GM23248 (cell line): ENCODE measurements around the gene ZBTB12.

Source experiments
- EZH2 ChIP-seq: fragments of 200-600 bp; sonication (generic); IDR thresholded peaks from 2 replicates; pipeline ENCODE4 v1.6.1; 2018; ENCODE audit warnings: antibody characterized with exemption, mild to moderate bottlenecking; ENCODE audit not compliant: insufficient read depth, poor library complexity, severe bottlenecking
- EZH2phosphoT487 ChIP-seq: fragments of 200-600 bp; sonication (generic); IDR thresholded peaks from 2 replicates; pipeline ENCODE4 v1.6.1; 2018; ENCODE audit warnings: antibody characterized with exemption, moderate library complexity, mild to moderate bottlenecking, low read depth; ENCODE audit not compliant: insufficient read depth

DNA sequence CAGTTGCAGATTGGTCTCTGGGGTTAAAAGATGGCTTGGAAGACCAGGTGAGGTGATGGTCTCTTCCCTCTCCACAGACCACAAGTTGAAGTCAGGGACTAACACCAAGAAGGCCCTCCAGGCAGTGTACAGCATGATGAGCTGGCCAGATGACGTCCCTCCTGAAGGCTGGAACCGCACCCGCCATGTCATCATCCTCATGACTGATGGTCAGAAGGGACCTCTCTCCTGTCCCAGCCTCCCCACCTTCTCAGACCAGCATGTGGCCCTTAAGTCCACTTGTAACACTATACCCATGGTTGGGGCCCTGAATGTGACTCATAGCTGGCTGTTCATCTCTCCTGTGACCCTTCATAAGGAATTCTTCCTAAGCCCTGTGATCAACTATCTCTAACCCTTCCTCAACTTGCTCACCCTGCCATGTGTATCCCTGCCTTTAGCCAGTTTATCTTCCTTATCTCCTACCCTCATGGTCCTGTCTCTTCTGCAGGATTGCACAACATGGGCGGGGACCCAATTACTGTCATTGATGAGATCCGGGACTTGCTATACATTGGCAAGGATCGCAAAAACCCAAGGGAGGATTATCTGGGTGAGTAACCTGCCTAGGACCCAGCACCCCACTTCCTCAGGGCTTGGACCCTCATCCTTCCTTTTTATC lies 47.0 kb upstream of the ZBTB12 start:
- no peak for TF ChIP-seq EZH2
- no peak for TF ChIP-seq EZH2phosphoT487
